GM13977 (cell line): ENCODE results near the gene INF2.

Experiments used
- DNase-seq: peaks from one replicate; pipeline ENCODE4 v3.0.0; 2012; ENCODE audit warnings: low spot score
- CTCF ChIP-seq: IDR thresholded peaks from 2 replicates; pipeline ENCODE4 v1.5.1; 2012; ENCODE audit warnings: mild to moderate bottlenecking, control low read depth; ENCODE audit not compliant: insufficient read depth; ENCODE audit errors: extremely low read depth, missing control alignments
- in situ Hi-C: fragments of 300-500 bp; cut with MboI; formaldehyde crosslinking; loops from one replicate; pipeline ENCODE4 v1.12.0; 2022; ENCODE audit warnings: low sequenced_read_pairs, low pct_unique_long_range_greater_than_20kb, mixed read lengths, inconsistent platforms; ENCODE audit not compliant: unreplicated experiment

Gene INF2

GRCh38 chr14:104644091-104644635 lies 45.3 kb upstream of the INF2 start:
- in situ Hi-C loops: no loop called here
- DNase-seq: no peak
- TF ChIP-seq CTCF: no peak

GRCh38 chr14:104644656-104645378 lies 44.6 kb upstream of the INF2 start:
- no peak for DNase-seq
- no peak for TF ChIP-seq CTCF
- in situ Hi-C loops: no loop called here

GRCh38 chr14:104647467-104648043 lies 41.9 kb upstream of the INF2 start:
- in situ Hi-C loops: no loop called here
- no peak for DNase-seq

GRCh38 chr14:104650057-104650980 lies 39.1 kb upstream of the INF2 start:
- peak; percentile 92 for DNase-seq
- in situ Hi-C loops: no loop called here
- peak; percentile 99 for TF ChIP-seq CTCF

More at GRCh38 chr14:104647467-104648043, 41.9 kb upstream of the INF2 start:
- TF ChIP-seq CTCF: no peak

GRCh38 chr14:104650981-104651875 lies 38.2 kb upstream of the INF2 start:
- in situ Hi-C loops: no loop called here
- no peak for TF ChIP-seq CTCF

GRCh38 chr14:104651876-104652260 lies 37.5 kb upstream of the INF2 start:
- no peak for TF ChIP-seq CTCF
- in situ Hi-C loops: no loop called here
- no peak for DNase-seq

More at GRCh38 chr14:104650981-104651875, 38.2 kb upstream of the INF2 start:
- no peak for DNase-seq
